Body of pancreas (tissue), 4 donors: Measurements from ENCODE around the gene RASL12.

Source experiments
- POLR2A ChIP-seq, 3 donors: fragments of 450-650 bp; IDR thresholded peaks; one replicate each; pipeline ENCODE4 v1.6.1; 2016; ENCODE audit warnings: antibody characterized with exemption in 3 of 3, mild to moderate bottlenecking in 2 of 3
- TF ChIP-seq, protein P1 (sequence below), 7 experiments: fragments of 450-650 bp in 4 of 7; fragments of 200-600 bp in 3 of 7; sonication (generic) in 3 of 7; IDR thresholded peaks; one replicate each; pipeline ENCODE4 v1.5.1; 2016 to 2019; ENCODE audit warnings: antibody characterized with exemption in 7 of 7

DNA sequence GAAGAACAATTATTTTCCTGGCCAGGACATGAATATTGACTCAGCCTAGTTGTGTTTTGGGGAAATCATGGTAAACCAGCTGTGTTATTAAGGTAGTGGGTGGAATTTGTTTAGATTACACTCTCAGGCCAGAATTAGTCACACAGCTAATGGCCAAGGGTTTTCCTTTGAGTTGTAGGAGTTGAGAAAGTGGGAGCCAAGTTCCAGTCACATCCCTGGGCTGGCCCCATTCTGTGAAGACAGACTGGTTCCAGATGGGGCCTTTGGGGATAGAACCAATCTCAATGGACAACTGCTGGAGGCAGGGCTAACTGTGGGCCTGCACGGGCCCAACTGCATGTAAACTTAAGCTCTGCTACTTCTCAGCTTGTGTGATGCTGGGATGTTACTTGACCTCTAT is 1.4 kb upstream of the RASL12 start:
- TF ChIP-seq, protein P1, sequence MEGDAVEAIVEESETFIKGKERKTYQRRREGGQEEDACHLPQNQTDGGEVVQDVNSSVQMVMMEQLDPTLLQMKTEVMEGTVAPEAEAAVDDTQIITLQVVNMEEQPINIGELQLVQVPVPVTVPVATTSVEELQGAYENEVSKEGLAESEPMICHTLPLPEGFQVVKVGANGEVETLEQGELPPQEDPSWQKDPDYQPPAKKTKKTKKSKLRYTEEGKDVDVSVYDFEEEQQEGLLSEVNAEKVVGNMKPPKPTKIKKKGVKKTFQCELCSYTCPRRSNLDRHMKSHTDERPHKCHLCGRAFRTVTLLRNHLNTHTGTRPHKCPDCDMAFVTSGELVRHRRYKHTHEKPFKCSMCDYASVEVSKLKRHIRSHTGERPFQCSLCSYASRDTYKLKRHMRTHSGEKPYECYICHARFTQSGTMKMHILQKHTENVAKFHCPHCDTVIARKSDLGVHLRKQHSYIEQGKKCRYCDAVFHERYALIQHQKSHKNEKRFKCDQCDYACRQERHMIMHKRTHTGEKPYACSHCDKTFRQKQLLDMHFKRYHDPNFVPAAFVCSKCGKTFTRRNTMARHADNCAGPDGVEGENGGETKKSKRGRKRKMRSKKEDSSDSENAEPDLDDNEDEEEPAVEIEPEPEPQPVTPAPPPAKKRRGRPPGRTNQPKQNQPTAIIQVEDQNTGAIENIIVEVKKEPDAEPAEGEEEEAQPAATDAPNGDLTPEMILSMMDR (IDR thresholded peaks at IDR 0.05) = no peak
- TF ChIP-seq POLR2A (IDR thresholded peaks at IDR 0.05) = no peak
